Right kidney (tissue), 1 donor: ENCODE measurements around the gene SENP8.

Source experiments
- DNase-seq: peaks from one replicate; pipeline ENCODE4 v3.0.0-alpha.2; 2016

Gene SENP8

DNA sequence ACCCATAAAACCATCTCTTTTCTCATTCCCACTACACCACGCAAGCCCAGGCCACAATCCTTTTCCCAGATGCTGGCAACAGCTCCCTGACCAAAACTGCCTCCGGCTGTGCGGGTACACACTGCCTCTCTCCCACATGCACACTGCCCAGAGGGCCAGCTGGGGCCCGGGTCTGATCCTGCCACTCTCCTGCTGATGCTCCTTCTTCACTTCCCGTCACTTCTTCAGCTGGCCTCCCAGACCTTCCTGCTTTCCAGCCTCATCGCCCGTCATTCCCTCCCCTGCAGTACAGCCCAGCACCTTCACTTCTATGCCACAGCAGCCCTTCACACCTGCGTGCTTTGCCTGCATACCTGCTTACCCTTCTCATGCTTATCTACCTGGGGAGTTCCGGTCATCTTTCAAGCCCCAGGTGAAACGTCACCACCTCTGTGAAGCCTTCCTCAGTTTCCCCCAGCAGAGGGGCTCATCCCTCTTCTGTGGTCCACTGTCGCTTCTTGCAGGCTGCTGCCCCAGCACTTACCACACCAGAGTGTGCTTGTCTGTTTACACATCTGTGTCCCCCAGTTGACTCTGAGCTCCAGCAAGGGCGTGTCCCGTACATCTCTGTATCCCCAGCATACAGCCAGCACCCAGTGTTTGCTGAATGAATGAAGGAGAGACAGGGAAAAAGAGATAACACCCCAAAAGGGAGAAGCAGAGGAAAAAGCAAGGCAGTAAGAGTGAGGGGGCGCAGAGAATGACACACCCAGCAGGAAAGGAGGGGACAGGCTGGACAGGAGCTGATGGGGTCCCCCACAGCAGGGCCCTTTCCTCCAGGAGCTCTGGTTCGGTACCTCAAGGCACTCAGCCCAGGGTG lies 57.2 kb downstream of the SENP8 start:
- DNase-seq = no peak

DNA sequence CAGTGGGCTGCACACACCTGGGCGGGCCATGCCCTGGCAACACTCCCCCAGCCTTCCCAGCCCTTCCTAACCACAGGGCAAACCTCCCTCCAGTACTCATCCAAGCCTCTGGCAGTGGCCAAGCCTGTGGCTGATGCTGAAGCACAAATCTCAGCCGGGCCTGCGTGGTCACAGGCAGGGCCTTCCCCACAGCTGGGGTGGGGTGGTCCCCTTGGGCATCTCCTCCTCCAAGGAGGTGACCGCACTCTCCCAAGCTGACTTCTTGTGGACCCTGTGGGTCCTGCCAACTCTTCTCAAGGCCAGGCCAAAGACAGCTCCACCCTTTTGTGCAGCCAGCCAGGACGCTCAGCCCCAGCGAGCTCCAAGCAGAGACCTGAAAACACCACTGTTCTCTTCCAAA lies 58.0 kb downstream of the SENP8 start:
- DNase-seq = no peak

GRCh38 chr15:72176743-72177142 lies 58.5 kb downstream of the SENP8 start:
- no peak for DNase-seq

DNA sequence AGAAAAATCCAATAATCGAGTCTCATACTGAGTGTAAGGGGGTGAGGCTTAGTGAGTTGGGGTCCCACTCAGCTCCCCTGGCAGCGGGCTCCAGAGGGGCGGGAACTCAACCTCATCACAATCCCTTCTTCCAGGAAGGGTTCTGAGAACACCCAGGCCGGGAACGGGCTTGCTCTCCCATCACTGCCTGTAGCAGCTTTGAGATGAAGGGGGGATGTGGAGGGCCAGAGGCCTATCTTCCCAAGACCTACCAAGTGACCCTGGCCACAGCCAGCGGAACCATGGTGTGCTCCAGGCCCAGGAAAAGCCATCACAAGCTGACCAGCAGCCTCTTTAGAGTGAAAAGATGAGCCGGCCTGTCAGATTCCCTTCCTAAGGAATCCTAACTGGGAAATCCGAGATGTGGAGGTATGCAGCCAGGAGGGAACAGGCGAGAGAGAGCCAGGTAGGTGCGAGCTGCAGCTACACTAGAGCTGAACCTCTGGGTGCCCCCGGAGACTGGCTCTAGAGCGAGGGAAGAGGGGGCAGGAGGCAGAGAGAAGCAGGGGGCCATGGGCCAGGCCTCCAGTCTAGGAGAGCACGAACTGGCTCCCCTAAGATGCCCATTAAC lies 60.9 kb downstream of the SENP8 start:
- DNase-seq = no peak

GRCh38 chr15:72179950-72180581 lies 61.9 kb downstream of the SENP8 start:
- no peak for DNase-seq

GRCh38 chr15:72180761-72181324 lies 62.6 kb downstream of the SENP8 start:
- DNase-seq = no peak

DNA sequence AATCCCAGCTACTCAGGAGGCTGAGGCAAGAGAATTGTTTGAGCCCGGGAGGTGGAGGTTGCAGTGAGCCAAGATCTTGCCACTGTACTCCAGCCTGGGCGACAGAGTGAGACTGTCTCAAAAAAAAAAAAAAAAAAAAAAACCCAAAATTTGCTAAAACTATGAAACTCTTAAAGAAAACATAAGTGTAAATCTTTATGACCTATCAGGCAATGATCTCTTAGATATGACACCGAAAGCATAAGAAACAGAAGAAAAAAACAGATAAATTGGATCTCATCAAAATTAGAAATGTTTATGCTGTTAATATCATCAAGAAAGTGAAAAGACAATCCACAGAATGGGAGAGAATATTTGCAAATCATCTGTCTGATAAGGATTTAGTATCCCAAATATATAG lies 64.0 kb downstream of the SENP8 start:
- DNase-seq = no peak

DNA sequence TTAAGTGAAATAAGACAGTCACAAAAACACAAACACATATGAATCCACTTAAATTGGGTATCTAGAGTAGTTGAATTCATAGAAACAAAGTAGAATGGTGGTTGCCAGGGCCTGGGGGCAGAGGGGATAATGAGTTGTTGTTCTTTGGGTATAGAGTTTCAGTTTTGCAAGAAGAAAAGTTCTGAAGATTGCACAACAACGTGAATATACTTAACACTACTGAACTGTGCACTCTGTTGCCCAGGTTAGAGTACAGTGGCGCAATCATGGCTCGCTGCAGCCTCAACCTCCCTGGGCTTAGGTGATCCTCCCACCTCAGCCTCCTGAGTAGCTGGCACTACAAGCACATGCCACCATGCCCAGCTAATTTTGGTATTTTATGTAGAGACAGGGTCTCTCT lies 64.5 kb downstream of the SENP8 start:
- no peak for DNase-seq

- no peak for DNase-seq
Observed at GRCh38 chr15:72183781-72184164, 65.6 kb downstream of the SENP8 start.

DNA sequence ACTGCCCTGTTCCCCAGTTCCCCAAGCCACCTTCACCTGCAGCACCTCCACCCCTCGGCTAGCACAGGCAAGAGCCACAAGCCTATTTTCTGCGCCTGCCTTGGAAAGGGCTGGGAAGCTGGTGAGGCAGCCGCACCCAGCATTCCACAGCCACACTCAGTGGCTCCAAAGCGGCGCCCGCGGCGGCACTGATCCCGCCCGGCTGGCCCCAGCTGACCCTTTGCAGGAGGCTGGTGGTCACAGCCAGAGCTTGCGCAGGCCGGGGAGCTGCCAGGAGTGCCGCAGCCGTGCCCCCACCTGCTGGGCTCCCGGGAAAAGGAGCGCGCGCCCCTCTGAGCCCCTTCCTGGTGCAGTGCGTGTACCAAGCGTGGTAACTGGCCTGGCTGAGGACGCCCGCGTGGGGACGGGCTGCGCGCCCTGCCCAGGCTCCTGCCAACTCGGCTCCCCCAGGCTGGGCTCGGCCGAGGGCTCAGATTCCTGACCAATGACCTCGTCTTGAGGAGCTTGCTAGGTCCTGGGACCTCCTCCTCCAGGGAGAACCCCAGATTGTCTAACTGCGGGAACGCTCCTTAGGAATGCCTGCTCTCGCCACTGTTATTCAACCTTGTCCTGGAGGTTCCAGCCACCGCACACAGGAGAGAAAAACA lies 66.1 kb downstream of the SENP8 start:
- DNase-seq = peak; percentile 68

- DNase-seq = no peak
Observed at GRCh38 chr15:72189250-72189902, 71.2 kb downstream of the SENP8 start.

- DNase-seq = no peak
Observed at GRCh38 chr15:72192416-72192815, 74.2 kb downstream of the SENP8 start.
